Kidney glomerular epithelial cell (primary cell): ENCODE measurements around the gene FBXW7.

ENCODE experiments used
- DNase-seq: peaks from one replicate; lab custom pipeline; 2025; lab: John Stamatoyannopoulos, UW

FBXW7 gene

GRCh38 chr4:152510349-152511147 lies 25.3 kb downstream of the FBXW7 start:
- DNase-seq: no peak

- no peak for DNase-seq
Observed at GRCh38 chr4:152509595-152510225, 26.2 kb downstream of the FBXW7 start.

- no peak for DNase-seq
Observed at GRCh38 chr4:152508818-152509217, 27.1 kb downstream of the FBXW7 start.

- no peak for DNase-seq
Observed at GRCh38 chr4:152508386-152508785, 27.5 kb downstream of the FBXW7 start.

GRCh38 chr4:152503653-152504290 lies 32.1 kb downstream of the FBXW7 start:
- DNase-seq: no peak

- DNase-seq: peak; percentile 22
Observed at GRCh38 chr4:152501846-152502536, 33.9 kb downstream of the FBXW7 start.

GRCh38 chr4:152500800-152501434 lies 35.0 kb downstream of the FBXW7 start:
- DNase-seq: peak; percentile 73

GRCh38 chr4:152500275-152500674 lies 35.6 kb downstream of the FBXW7 start:
- DNase-seq: no peak

GRCh38 chr4:152499344-152499743 lies 36.5 kb downstream of the FBXW7 start:
- no peak for DNase-seq

GRCh38 chr4:152494020-152494419 lies 41.9 kb downstream of the FBXW7 start:
- DNase-seq: no peak

- no peak for DNase-seq
Observed at GRCh38 chr4:152488246-152488645, 47.6 kb downstream of the FBXW7 start.

- DNase-seq: peak; percentile 52
Observed at GRCh38 chr4:152486429-152487389, 49.2 kb downstream of the FBXW7 start.

- peak; percentile 98 for DNase-seq
Observed at GRCh38 chr4:152485726-152486276, 50.1 kb downstream of the FBXW7 start.

GRCh38 chr4:152482211-152482610 lies 53.7 kb downstream of the FBXW7 start:
- no peak for DNase-seq

GRCh38 chr4:152480901-152481300 lies 55.0 kb downstream of the FBXW7 start:
- DNase-seq: no peak

- no peak for DNase-seq
Observed at GRCh38 chr4:152480326-152480725, 55.6 kb downstream of the FBXW7 start.

- DNase-seq: peak; percentile 64
Observed at GRCh38 chr4:152479428-152480026, 56.4 kb downstream of the FBXW7 start.

GRCh38 chr4:152478461-152479237 lies 57.2 kb downstream of the FBXW7 start:
- DNase-seq: no peak

- no peak for DNase-seq
Observed at GRCh38 chr4:152476796-152477195, 59.1 kb downstream of the FBXW7 start.
